Measurements from ENCODE around the gene CYP2W1.

CYP2W1 gene

GRCh38 chr7:1017586-1018333 lies 34.8 kb downstream of the CYP2W1 start:
- H3K27ac ChIP-seq (replicated peaks): no peak overlapping the region
- no peak overlapping the region for H3K4me3 ChIP-seq (replicated peaks; ENCODE audit: insufficient read depth, low read length)
- TF ChIP-seq POLR2AphosphoS5 (IDR thresholded peaks at IDR 0.05; ENCODE audit: low read depth) (no peak), GABPA (IDR thresholded peaks at IDR 0.05; ENCODE audit: low read depth) (no peak), CTCF (IDR thresholded peaks at IDR 0.05; ENCODE audit: insufficient read depth, low read length) (no peak), REST (IDR thresholded peaks at IDR 0.05; ENCODE audit: insufficient replicate concordance, low read depth) (no peak), SPI1 (IDR thresholded peaks at IDR 0.05; ENCODE audit: borderline replicate concordance, low read depth) (no peak)
- no peaks in the 10 kb centered on the region for H3K27me3 ChIP-seq (ENCODE audit: insufficient read depth, poor library complexity, severe bottlenecking)
- DNase-seq (ENCODE audit: low read depth in 1 of 2, low spot score in 1 of 2): no peak

- no peaks in the 10 kb centered on the region for H3K27me3 ChIP-seq (ENCODE audit: insufficient read depth, poor library complexity, severe bottlenecking)
- no peak overlapping the region for H3K27ac ChIP-seq (replicated peaks)
- DNase-seq (ENCODE audit: low read depth in 1 of 2, low spot score in 1 of 2): no peak
- TF ChIP-seq CTCF (IDR thresholded peaks at IDR 0.05; ENCODE audit: insufficient read depth, low read length) (no peak), POLR2AphosphoS5 (IDR thresholded peaks at IDR 0.05; ENCODE audit: low read depth) (no peak), GABPA (IDR thresholded peaks at IDR 0.05; ENCODE audit: low read depth) (no peak), REST (IDR thresholded peaks at IDR 0.05; ENCODE audit: insufficient replicate concordance, low read depth) (no peak), SPI1 (IDR thresholded peaks at IDR 0.05; ENCODE audit: borderline replicate concordance, low read depth) (no peak)
- H3K4me3 ChIP-seq (replicated peaks; ENCODE audit: insufficient read depth, low read length): no peak overlapping the region
These were observed 35.3 kb downstream of the CYP2W1 start for GRCh38 chr7:1018334-1018695.

- Histone ChIP-seq H3K27ac (replicated peaks) (no peak overlapping the region), H3K27me3 (ENCODE audit: insufficient read depth, poor library complexity, severe bottlenecking) (no peaks in the 10 kb centered on the region), H3K4me3 (replicated peaks; ENCODE audit: insufficient read depth, low read length) (no peak overlapping the region)
- no peak for TF ChIP-seq REST (IDR thresholded peaks at IDR 0.05; ENCODE audit: insufficient replicate concordance, low read depth)
- TF ChIP-seq POLR2AphosphoS5 (IDR thresholded peaks at IDR 0.05; ENCODE audit: low read depth): no peak
- TF ChIP-seq CTCF (IDR thresholded peaks at IDR 0.05; ENCODE audit: insufficient read depth, low read length): no peak
- no peak for TF ChIP-seq GABPA (IDR thresholded peaks at IDR 0.05; ENCODE audit: low read depth)
- TF ChIP-seq SPI1 (IDR thresholded peaks at IDR 0.05; ENCODE audit: borderline replicate concordance, low read depth): no peak
- no peak for DNase-seq (ENCODE audit: low read depth in 1 of 2, low spot score in 1 of 2)
These were observed 36.3 kb downstream of the CYP2W1 start for GRCh38 chr7:1019255-1019785.
